ENCODE measurements around the gene LGR6.
"Not testable (repeated sequence)": the region's sequence is repeated elsewhere in the genome, so short reads cannot be mapped to it uniquely, and the experiment has no call there.

LGR6 gene

GRCh38 chr1:202221911-202222909, 28.6 kb downstream of the LGR6 start:
- peak; percentile 37 for DNase-seq (ENCODE audit: low read depth)

GRCh38 chr1:202223121-202223860, 29.7 kb downstream of the LGR6 start:
- DNase-seq (ENCODE audit: low read depth) = no peak

DNA sequence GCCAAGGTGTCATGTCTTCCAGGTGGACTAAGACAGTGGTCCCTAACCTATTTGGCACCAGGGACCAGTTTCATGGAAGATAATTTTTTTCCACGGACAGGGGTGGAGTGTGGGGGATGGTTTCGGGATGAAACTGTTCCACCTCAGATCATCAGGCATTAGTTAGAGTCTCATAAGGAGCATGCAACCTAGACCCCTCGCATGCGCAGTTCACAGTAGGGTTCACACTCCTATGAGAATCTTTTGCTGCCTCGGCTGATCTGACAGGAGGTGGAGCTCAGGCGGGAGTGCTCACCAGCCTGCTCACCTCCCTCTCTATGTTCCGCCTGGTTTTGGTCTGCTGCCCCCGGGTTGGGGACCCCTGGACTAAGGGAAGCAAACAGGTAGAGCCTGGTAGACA, 30.9 kb downstream of the LGR6 start:
- no peak for DNase-seq (ENCODE audit: low read depth)

GRCh38 chr1:202225131-202225530, 31.5 kb downstream of the LGR6 start:
- no peak for DNase-seq (ENCODE audit: low read depth)

DNA sequence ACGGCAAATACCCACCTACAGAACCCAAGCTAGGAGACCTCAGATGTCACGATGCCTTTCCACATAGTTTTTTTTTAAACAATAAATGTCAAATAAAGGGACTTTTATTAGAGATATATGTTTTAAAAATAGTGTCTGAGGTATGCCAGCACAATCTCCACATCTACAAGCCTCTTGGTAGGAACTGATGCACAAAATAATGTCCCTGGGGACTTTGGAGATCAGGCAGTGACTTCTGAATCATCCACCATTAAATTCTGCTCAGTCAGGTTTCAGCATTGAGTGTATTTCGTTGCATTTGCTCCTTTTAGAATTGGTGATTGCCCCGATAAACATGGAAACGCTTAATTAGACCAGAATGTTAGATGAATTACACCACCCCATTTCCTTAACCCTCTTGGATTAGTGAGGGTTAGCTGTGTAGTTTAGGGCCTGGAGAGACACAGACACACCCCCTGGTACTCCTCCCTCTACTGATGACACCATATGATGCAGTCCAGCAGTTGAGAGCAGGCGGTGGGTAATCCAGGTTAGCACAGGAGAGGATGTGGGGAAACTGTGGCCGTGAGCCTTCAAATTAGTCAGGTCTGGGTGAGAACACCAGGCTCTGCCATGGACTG, 33.6 kb downstream of the LGR6 start:
- DNase-seq (ENCODE audit: low read depth) = no peak

- DNase-seq (ENCODE audit: low read depth) = no peak
These were observed 34.4 kb downstream of the LGR6 start for GRCh38 chr1:202227997-202228401.

DNA sequence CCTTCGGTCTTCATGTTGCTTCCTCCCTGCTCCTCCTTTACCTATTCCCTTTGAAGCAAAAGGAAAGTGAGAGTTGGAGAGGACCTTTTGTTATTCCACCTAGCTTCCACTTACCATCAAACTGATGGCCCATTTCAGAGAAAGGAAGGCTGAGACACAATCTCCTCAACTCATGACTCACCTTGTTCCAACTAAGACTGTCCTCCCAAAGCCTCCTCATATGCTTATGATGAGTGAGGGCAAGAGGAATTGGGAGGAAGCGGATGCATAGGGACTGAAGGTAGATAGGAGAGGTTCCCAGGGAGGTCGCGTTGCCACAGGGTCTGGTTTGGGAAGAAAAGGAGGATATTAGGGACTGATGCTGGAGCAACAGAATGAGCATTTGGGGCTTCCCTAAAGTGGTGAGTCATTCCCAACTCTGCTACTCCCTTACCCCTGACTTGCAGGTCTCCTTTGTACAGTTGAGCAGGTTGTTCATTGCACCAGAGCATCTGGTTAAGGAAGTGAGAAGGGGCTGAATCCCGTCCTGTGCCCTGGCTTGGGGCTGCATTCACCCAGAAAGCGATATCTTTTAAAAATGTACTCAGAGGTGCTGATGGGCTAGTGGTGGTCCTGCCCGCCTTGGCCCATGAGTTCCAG, 35.0 kb downstream of the LGR6 start:
- DNase-seq (ENCODE audit: low read depth) = no peak

DNA sequence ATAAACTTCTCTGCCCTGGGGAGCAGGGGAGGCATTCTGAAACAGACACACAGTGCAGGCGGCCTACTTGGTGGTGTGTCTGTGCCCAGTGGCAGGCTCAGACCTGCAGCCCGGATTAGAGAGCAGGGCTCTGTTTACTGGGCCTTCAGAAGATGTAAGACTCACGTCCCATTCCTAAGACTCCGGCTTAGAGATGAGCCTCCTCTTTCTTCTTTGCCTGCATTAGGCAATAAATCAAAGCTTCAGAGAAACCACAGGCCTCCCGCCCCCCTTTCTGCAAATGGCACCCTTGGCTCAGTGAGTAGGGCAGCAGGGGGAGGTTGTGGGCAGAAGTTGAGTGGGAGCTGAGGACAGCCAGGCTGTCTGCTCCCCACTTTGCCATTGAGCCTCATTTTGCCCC, 35.8 kb downstream of the LGR6 start:
- no peak for DNase-seq (ENCODE audit: low read depth)

GRCh38 chr1:202230061-202230938, 36.7 kb downstream of the LGR6 start:
- no peak for DNase-seq (ENCODE audit: low read depth)

- no peak for DNase-seq (ENCODE audit: low read depth)
These were observed 37.5 kb downstream of the LGR6 start for GRCh38 chr1:202230939-202231645.

DNA sequence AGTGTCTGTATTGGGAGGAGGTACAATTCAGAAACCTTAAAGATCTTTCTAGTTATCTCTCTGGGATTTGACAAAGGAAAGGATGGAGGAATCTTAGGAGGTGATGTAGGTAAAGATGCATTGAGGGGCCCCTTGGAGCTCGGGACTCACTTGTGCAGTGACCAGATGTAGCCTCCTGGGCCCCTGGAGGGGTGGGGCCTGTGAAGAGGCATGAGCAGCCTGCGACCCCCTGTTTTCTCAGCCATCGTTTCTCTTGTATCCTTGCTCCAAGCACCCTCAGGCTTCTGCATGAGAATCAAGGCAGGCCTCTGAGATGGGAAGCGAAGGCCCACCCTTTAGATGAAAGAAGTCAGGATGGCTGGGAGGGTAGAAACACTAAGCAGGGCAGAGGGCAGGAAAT, 39.6 kb downstream of the LGR6 start:
- DNase-seq (ENCODE audit: low read depth) = no peak

GRCh38 chr1:202233804-202234203, 40.2 kb downstream of the LGR6 start:
- DNase-seq (ENCODE audit: low read depth) = no peak

GRCh38 chr1:202234331-202235002, 40.9 kb downstream of the LGR6 start:
- DNase-seq (ENCODE audit: low read depth) = peak; percentile 52

DNA sequence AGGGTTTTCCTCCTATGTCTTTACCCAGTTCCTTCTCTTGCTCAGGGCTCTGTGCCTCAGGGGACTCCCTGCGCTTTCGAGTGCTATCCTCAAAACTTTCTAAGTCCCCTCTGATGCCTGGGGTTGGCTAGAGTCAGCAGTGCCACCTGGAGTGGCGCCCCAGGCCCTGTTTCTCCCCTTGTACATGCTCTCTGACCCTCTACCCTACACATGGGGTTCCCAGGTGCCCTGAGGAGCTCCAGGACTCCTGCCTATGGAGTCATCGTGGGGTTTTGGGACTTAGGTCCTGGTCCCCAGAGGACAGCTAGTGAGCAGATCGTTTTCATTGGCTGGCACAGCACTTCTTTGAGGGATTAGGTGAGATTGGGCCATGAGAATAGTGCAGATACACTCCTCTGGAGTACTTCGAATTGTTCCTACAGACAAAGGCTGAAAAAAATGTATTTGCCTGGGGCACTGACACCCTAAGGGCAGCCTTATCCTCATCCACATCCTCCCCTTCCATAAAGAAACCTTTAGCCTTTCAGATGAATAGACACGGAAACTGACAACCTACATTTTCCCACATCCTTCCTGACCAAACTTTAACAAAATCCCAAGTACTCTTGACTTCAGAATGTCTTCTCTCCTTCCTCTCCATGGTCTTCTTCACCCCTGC, 41.5 kb downstream of the LGR6 start:
- DNase-seq (ENCODE audit: low read depth) = peak; percentile 61

GRCh38 chr1:202235856-202236837, 42.5 kb downstream of the LGR6 start:
- DNase-seq (ENCODE audit: low read depth) = peak; percentile 98

- peak; percentile 67 for DNase-seq (ENCODE audit: low read depth)
These were observed 43.5 kb downstream of the LGR6 start for GRCh38 chr1:202237052-202237451.

GRCh38 chr1:202238914-202239313, 45.3 kb downstream of the LGR6 start:
- DNase-seq (ENCODE audit: low read depth) = no peak

DNA sequence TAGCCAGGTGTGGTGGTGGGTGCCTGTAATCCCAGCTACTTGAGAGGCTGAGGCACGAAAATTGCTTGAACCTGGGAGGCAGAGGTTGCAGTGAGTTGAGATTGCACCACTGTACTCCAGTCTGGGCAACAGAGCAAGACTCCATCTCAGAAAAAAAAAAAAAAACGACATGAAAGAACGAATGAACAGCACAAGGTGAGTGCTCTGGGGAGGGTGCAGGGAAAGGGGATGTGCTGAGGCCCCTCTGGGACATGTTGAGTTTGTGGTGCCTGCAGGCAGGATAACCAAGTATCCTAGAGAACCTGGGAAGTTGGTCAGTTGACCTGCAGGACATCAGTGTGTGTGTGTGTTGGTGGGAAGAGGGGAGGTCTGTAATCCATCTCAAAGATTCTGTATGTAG, 46.6 kb downstream of the LGR6 start:
- DNase-seq (ENCODE audit: low read depth) = not testable (repeated sequence)
